ENCODE data around the gene NBPF1. TPM values are rescaled to one million over a fixed set of nuclear protein-coding genes. Genes with fewer than 3 reads are reported as not detected.

Gene NBPF1
- total and polyA plus RNA-seq, 9 of the 15 experiments (the other 6 are each of a cell fraction or from before 2014, with no cell fraction given) = 5.2 to 42.6 (median 24.1) TPM

Small RNA genes within 50 kb of the gene (small RNA-seq; reads per million reads assigned to genes)
- not detected for gene RNU1-1
- gene RNU1-6P = not detected

Other genes with a start within 250 kb of the NBPF1 start
- 72.9 and 112 TPM in 2 replicates for gene SZRD1, start 246.3 kb downstream of the NBPF1 start, total RNA-seq (2014; rRNA removed)
- 48.5 and 53.3 TPM in 2 replicates for gene SZRD1, start 246.3 kb downstream of the NBPF1 start, total RNA-seq (2014; rRNA removed; fragmentation: Illumina TruSeq; extraction: Trizol)
- 80.1 and 88.3 TPM in 2 replicates for gene SZRD1, start 246.3 kb downstream of the NBPF1 start, total RNA-seq (2015; rRNA removed; fragmentation: Illumina TruSeq; extraction: Trizol)
- gene SZRD1, start 246.3 kb downstream of the NBPF1 start, total RNA-seq (2021) = 145 and 149 TPM in 2 replicates
- gene SZRD1, start 246.3 kb downstream of the NBPF1 start, polyA plus RNA-seq (2011; rRNA removed) = 82.5 and 83.2 TPM in 2 replicates
- gene SZRD1, start 246.3 kb downstream of the NBPF1 start, polyA plus RNA-seq (2014; fragmentation: Illumina TruSeq; extraction: Trizol) = 143 and 171 TPM in 2 replicates
- gene SZRD1, start 246.3 kb downstream of the NBPF1 start, polyA plus RNA-seq (2014; fragmentation: Nextera tagmentation; extraction: Ambion mirVana) = 1 to 10 TPM; 3.9 to 7.2 TPM
- 82.5 and 110 TPM in 2 replicates for gene SZRD1, start 246.3 kb downstream of the NBPF1 start, polyA plus RNA-seq (2014; rRNA removed)
- 0.08 TPM in 1 of 2 replicates, not detected in the other for gene SPATA21, start 176.1 kb downstream of the NBPF1 start, total RNA-seq (2014; rRNA removed)
- 0.11 and 0.13 TPM in 2 replicates for gene SPATA21, start 176.1 kb downstream of the NBPF1 start, total RNA-seq (2014; rRNA removed; fragmentation: Illumina TruSeq; extraction: Trizol)
- gene SPATA21, start 176.1 kb downstream of the NBPF1 start, total RNA-seq (2015; rRNA removed; fragmentation: Illumina TruSeq; extraction: Trizol) = 0.11 TPM in 1 of 2 replicates, not detected in the other
- gene SPATA21, start 176.1 kb downstream of the NBPF1 start, total RNA-seq (2021) = 0.13 TPM in 1 of 2 replicates, not detected in the other
- gene SPATA21, start 176.1 kb downstream of the NBPF1 start, polyA plus RNA-seq (2011; rRNA removed) = 0.04 and 0.17 TPM in 2 replicates
- gene SPATA21, start 176.1 kb downstream of the NBPF1 start, polyA plus RNA-seq (2014; fragmentation: Illumina TruSeq; extraction: Trizol) = 0.15 TPM in 1 of 2 replicates, not detected in the other
- gene SPATA21, start 176.1 kb downstream of the NBPF1 start, polyA plus RNA-seq (2014; fragmentation: Nextera tagmentation; extraction: Ambion mirVana) = under 1 TPM in 1 of 2 experiments, not detected in 1; 0.10 TPM
- 0.28 and 0.36 TPM in 2 replicates for gene SPATA21, start 176.1 kb downstream of the NBPF1 start, polyA plus RNA-seq (2014; rRNA removed)
- 82.8 and 105 TPM in 2 replicates for gene NECAP2, start 172.8 kb downstream of the NBPF1 start, total RNA-seq (2014; rRNA removed)
- gene NECAP2, start 172.8 kb downstream of the NBPF1 start, total RNA-seq (2014; rRNA removed; fragmentation: Illumina TruSeq; extraction: Trizol) = 58.6 and 62.1 TPM in 2 replicates
- gene NECAP2, start 172.8 kb downstream of the NBPF1 start, total RNA-seq (2015; rRNA removed; fragmentation: Illumina TruSeq; extraction: Trizol) = 77.6 and 79.2 TPM in 2 replicates
- 71.9 and 72.5 TPM in 2 replicates for gene NECAP2, start 172.8 kb downstream of the NBPF1 start, total RNA-seq (2021)
- 81.8 and 85.4 TPM in 2 replicates for gene NECAP2, start 172.8 kb downstream of the NBPF1 start, polyA plus RNA-seq (2011; rRNA removed)
- 92.9 and 93.7 TPM in 2 replicates for gene NECAP2, start 172.8 kb downstream of the NBPF1 start, polyA plus RNA-seq (2014; fragmentation: Illumina TruSeq; extraction: Trizol)
- 10 to 100 TPM; 22.7 to 30.6 TPM for gene NECAP2, start 172.8 kb downstream of the NBPF1 start, polyA plus RNA-seq (2014; fragmentation: Nextera tagmentation; extraction: Ambion mirVana)
- 107 and 118 TPM in 2 replicates for gene NECAP2, start 172.8 kb downstream of the NBPF1 start, polyA plus RNA-seq (2014; rRNA removed)
- under 0.01 TPM in 2 replicates for gene RNU1-1, start 99.3 kb downstream of the NBPF1 start, total RNA-seq (2014; rRNA removed)
- gene RNU1-1, start 99.3 kb downstream of the NBPF1 start, total RNA-seq (2014; rRNA removed; fragmentation: Illumina TruSeq; extraction: Trizol) = 28,565 and 32,823 TPM in 2 replicates
- 20,456 and 27,045 TPM in 2 replicates for gene RNU1-1, start 99.3 kb downstream of the NBPF1 start, total RNA-seq (2015; rRNA removed; fragmentation: Illumina TruSeq; extraction: Trizol)
- gene RNU1-1, start 99.3 kb downstream of the NBPF1 start, total RNA-seq (2021) = 2,231 and 2,538 TPM in 2 replicates
- 83.9 TPM in 1 of 2 replicates, not detected in the other for gene RNU1-1, start 99.3 kb downstream of the NBPF1 start, polyA plus RNA-seq (2011; rRNA removed)
- not detected in 2 replicates for gene RNU1-1, start 99.3 kb downstream of the NBPF1 start, polyA plus RNA-seq (2014; fragmentation: Illumina TruSeq; extraction: Trizol)
- gene RNU1-1, start 99.3 kb downstream of the NBPF1 start, polyA plus RNA-seq (2014; fragmentation: Nextera tagmentation; extraction: Ambion mirVana) = 1 to 10 TPM in 1 of 2 experiments, not detected in 1; 3.0 TPM
- gene RNU1-1, start 99.3 kb downstream of the NBPF1 start, polyA plus RNA-seq (2014; rRNA removed) = not detected in 2 replicates
- under 0.01 TPM in 2 replicates for gene RNU1-3, start 53.4 kb upstream of the NBPF1 start, total RNA-seq (2014; rRNA removed)
- 28,565 and 32,823 TPM in 2 replicates for gene RNU1-3, start 53.4 kb upstream of the NBPF1 start, total RNA-seq (2014; rRNA removed; fragmentation: Illumina TruSeq; extraction: Trizol)
- gene RNU1-3, start 53.4 kb upstream of the NBPF1 start, total RNA-seq (2015; rRNA removed; fragmentation: Illumina TruSeq; extraction: Trizol) = 20,456 and 27,045 TPM in 2 replicates
- gene RNU1-3, start 53.4 kb upstream of the NBPF1 start, total RNA-seq (2021) = 2,231 and 2,538 TPM in 2 replicates
- 83.9 TPM in 1 of 2 replicates, not detected in the other for gene RNU1-3, start 53.4 kb upstream of the NBPF1 start, polyA plus RNA-seq (2011; rRNA removed)
- not detected in 2 replicates for gene RNU1-3, start 53.4 kb upstream of the NBPF1 start, polyA plus RNA-seq (2014; fragmentation: Illumina TruSeq; extraction: Trizol)
- 1 to 10 TPM in 1 of 2 experiments, not detected in 1; 3.0 TPM for gene RNU1-3, start 53.4 kb upstream of the NBPF1 start, polyA plus RNA-seq (2014; fragmentation: Nextera tagmentation; extraction: Ambion mirVana)
- gene RNU1-3, start 53.4 kb upstream of the NBPF1 start, polyA plus RNA-seq (2014; rRNA removed) = not detected in 2 replicates
- gene RNU1-4, start 127.0 kb upstream of the NBPF1 start, total RNA-seq (2014; rRNA removed) = under 0.01 TPM in 2 replicates
- gene RNU1-4, start 127.0 kb upstream of the NBPF1 start, total RNA-seq (2014; rRNA removed; fragmentation: Illumina TruSeq; extraction: Trizol) = 28,565 and 32,823 TPM in 2 replicates
- 20,456 and 27,045 TPM in 2 replicates for gene RNU1-4, start 127.0 kb upstream of the NBPF1 start, total RNA-seq (2015; rRNA removed; fragmentation: Illumina TruSeq; extraction: Trizol)
- gene RNU1-4, start 127.0 kb upstream of the NBPF1 start, total RNA-seq (2021) = 2,231 and 2,538 TPM in 2 replicates
- gene RNU1-4, start 127.0 kb upstream of the NBPF1 start, polyA plus RNA-seq (2011; rRNA removed) = 83.9 TPM in 1 of 2 replicates, not detected in the other
- not detected in 2 replicates for gene RNU1-4, start 127.0 kb upstream of the NBPF1 start, polyA plus RNA-seq (2014; fragmentation: Illumina TruSeq; extraction: Trizol)
- gene RNU1-4, start 127.0 kb upstream of the NBPF1 start, polyA plus RNA-seq (2014; fragmentation: Nextera tagmentation; extraction: Ambion mirVana) = 1 to 10 TPM in 1 of 2 experiments, not detected in 1; 3.0 TPM
- not detected in 2 replicates for gene RNU1-4, start 127.0 kb upstream of the NBPF1 start, polyA plus RNA-seq (2014; rRNA removed)